Caco-2 (cell line): ENCODE data around the gene AIFM1. TPM values are rescaled to one million over a fixed set of nuclear protein-coding genes. Genes with fewer than 3 reads are reported as not detected.

Experiments
- BruUV-seq: library from RNA; stranded (reverse); fragments of 400-500 nt; replicated peaks from 2 replicates; lab custom pipeline; 2021; lab: Mats Ljungman, UMichigan
- CTCF ChIA-PET: fragments of 300-600 bp; sonication (Branson Sonifier 250); formaldehyde crosslinking; loops from one replicate; lab custom pipeline; 2022; ENCODE audit warnings: antibody characterized with exemption; lab: Charles Lee
- POLR2A ChIA-PET: fragments of 300-600 bp; sonication (Branson Sonifier 250); formaldehyde crosslinking; loops from one replicate; lab custom pipeline; 2022; ENCODE audit warnings: antibody characterized with exemption; lab: Charles Lee
- DNase-seq, 2 experiments: peaks; one replicate each; pipeline versions ENCODE4 v3.0.0 to v3.0.0-alpha.2; 2020 to 2022
- H3K27me3 ChIP-seq: replicated peaks from 2 replicates; pipeline ENCODE4 v1.6.0; 2011; ENCODE audit warnings: low read length; ENCODE audit not compliant: control insufficient read depth, insufficient read depth
- H3K36me3 ChIP-seq: 2 replicates; pipeline ENCODE4 v1.5.1; 2011; ENCODE audit warnings: low read length; ENCODE audit not compliant: control insufficient read depth, insufficient read depth
- H3K4me1 ChIP-seq: fragments of 250-450 bp; sonication (Bioruptor Pico); 2 replicates; pipeline ENCODE4 v1.5.1; 2020; ENCODE audit warnings: mild to moderate bottlenecking
- H3K4me3 ChIP-seq: 2 replicates; pipeline ENCODE4 v1.5.1; 2011; ENCODE audit warnings: low read depth, mild to moderate bottlenecking, control low read depth, low read length
- H3K9me3 ChIP-seq: fragments of 250-450 bp; sonication (Bioruptor Pico); 2 replicates; pipeline ENCODE4 v1.5.1; 2020; ENCODE audit warnings: mild to moderate bottlenecking, moderate library complexity
- H3K27ac Mint-ChIP-seq: one replicate; pipeline ENCODE4 v1.8.0; 2022; ENCODE audit warnings: mixed read lengths; ENCODE audit not compliant: unreplicated experiment
- H3K27me3 Mint-ChIP-seq: one replicate; pipeline ENCODE4 v1.8.0; 2022; ENCODE audit warnings: mixed read lengths; ENCODE audit not compliant: insufficient read depth, unreplicated experiment
- H3K36me3 Mint-ChIP-seq: one replicate; pipeline ENCODE4 v1.8.0; 2022; ENCODE audit warnings: mild to moderate bottlenecking, mixed read lengths; ENCODE audit not compliant: insufficient read depth, unreplicated experiment
- H3K4me1 Mint-ChIP-seq: one replicate; pipeline ENCODE4 v1.8.0; 2022; ENCODE audit warnings: low read depth, mixed read lengths; ENCODE audit not compliant: unreplicated experiment
- H3K4me3 Mint-ChIP-seq: one replicate; pipeline ENCODE4 v1.8.0; 2022; ENCODE audit warnings: mild to moderate bottlenecking, moderate library complexity, mixed read lengths; ENCODE audit not compliant: unreplicated experiment
- H3K9me3 Mint-ChIP-seq: one replicate; pipeline ENCODE4 v1.8.0; 2022; ENCODE audit warnings: mixed read lengths; ENCODE audit not compliant: unreplicated experiment
- intact Hi-C: fragments of 100-400 bp; cut with micrococcal nuclease; formaldehyde crosslinking; loops from one replicate; pipeline ENCODE4 v1.10.0; 2022; ENCODE audit not compliant: unreplicated experiment
- total RNA-seq: library from RNA; stranded (reverse); gene quantifications from 2 replicates; pipeline ENCODE4 v1.2.3, GENCODE V29; 2022
- TF ChIP-seq, protein P1 (sequence below), 2 experiments: fragments of 200-600 bp in 1 of 2; IDR thresholded peaks; 1 replicate in 1 of 2; 2 replicates in 1 of 2; pipeline versions ENCODE4 v1.5.1 to v1.8.0; 2011 to 2022; ENCODE audit warnings: antibody characterized with exemption in 1 of 2, control low read depth in 1 of 2, inconsistent platforms in 1 of 2, low read depth in 1 of 2, low read length in 1 of 2, mild to moderate bottlenecking in 1 of 2, moderate library complexity in 1 of 2; ENCODE audit not compliant: insufficient read depth in 1 of 2, severe bottlenecking in 1 of 2, unreplicated experiment in 1 of 2

Gene AIFM1
- total RNA-seq, 1 experiment from 2014 or later: 53.0 TPM

DNA sequence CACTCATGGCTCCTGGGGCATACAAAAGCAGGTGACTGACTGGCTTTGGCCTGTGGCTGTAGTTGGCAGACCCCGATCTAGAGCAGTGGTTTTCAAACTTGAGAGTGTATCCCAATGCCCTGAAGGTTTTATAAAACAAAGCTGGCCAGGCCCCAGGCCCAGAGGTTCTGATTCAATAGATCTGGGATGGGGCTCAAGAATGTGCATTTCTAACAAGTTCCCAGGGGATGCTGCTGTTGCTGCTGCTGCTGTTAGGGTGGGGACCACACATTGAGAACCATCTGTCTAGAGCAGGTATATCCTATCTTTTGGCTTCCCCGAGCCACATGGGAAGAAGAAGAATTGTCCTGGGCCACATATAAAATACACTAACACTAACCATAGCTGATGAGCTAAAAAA, 7.3 kb downstream of the AIFM1 start:
- intact Hi-C loops: no loop called here
- DNase-seq: no peak
- H3K4me1 Mint-ChIP-seq: no peaks in the 10 kb centered on the region
- TF ChIP-seq, protein P1, sequence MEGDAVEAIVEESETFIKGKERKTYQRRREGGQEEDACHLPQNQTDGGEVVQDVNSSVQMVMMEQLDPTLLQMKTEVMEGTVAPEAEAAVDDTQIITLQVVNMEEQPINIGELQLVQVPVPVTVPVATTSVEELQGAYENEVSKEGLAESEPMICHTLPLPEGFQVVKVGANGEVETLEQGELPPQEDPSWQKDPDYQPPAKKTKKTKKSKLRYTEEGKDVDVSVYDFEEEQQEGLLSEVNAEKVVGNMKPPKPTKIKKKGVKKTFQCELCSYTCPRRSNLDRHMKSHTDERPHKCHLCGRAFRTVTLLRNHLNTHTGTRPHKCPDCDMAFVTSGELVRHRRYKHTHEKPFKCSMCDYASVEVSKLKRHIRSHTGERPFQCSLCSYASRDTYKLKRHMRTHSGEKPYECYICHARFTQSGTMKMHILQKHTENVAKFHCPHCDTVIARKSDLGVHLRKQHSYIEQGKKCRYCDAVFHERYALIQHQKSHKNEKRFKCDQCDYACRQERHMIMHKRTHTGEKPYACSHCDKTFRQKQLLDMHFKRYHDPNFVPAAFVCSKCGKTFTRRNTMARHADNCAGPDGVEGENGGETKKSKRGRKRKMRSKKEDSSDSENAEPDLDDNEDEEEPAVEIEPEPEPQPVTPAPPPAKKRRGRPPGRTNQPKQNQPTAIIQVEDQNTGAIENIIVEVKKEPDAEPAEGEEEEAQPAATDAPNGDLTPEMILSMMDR (IDR thresholded peaks at IDR 0.05; ENCODE audit: insufficient read depth in 1 of 2, low read depth in 1 of 2, low read length in 1 of 2, severe bottlenecking in 1 of 2, unreplicated experiment in 1 of 2): no peak
- no peaks in the 10 kb centered on the region for H3K4me1 ChIP-seq
- H3K27me3 ChIP-seq: no peaks in the 10 kb centered on the region
- no peak overlapping the region for H3K27ac Mint-ChIP-seq
- H3K36me3 Mint-ChIP-seq: peaks cover 10% of the 10 kb centered on the region
- H3K4me3 Mint-ChIP-seq: no peak overlapping the region
- no peak overlapping the region for H3K4me3 ChIP-seq
- H3K36me3 ChIP-seq: no peaks in the 10 kb centered on the region
- no peaks in the 10 kb centered on the region for H3K27me3 Mint-ChIP-seq
- H3K9me3 Mint-ChIP-seq: no peaks in the 10 kb centered on the region
- POLR2A ChIA-PET: no interaction called here
- H3K9me3 ChIP-seq: no peaks in the 10 kb centered on the region
- CTCF ChIA-PET: no interaction called here
- no TSS peak for BruUV-seq

DNA sequence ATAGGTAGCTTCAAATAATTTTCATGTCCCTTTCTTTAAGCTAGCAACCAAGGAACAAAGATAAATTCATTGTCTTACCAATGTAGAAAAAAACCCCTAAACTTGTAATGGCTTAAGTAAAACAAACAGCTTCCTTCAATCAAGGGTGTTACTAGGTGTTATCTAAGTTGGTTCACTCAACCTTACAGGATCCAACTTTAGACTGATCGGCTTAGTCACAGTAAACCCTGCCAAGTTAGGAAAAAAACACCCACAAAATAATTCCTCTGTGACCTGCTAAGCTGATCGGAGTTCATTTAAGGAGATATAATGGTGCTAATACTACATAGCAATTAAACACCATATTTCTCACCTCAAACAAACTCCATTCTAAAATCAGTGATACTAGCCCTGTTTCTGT, 10.1 kb downstream of the AIFM1 start:
- Histone ChIP-seq H3K4me3 (no peak overlapping the region), H3K36me3 (no peaks in the 10 kb centered on the region), H3K4me1 (no peaks in the 10 kb centered on the region), H3K27me3 (no peaks in the 10 kb centered on the region), H3K9me3 (no peaks in the 10 kb centered on the region)
- no TSS peak for BruUV-seq
- Mint-ChIP-seq H3K4me3 (no peak overlapping the region), H3K27me3 (no peaks in the 10 kb centered on the region), H3K27ac (no peak overlapping the region), H3K9me3 (no peaks in the 10 kb centered on the region), H3K36me3 (no peaks in the 10 kb centered on the region), H3K4me1 (no peaks in the 10 kb centered on the region)
- DNase-seq: no peak
- TF ChIP-seq, protein P1 (IDR thresholded peaks at IDR 0.05; ENCODE audit: insufficient read depth in 1 of 2, low read depth in 1 of 2, low read length in 1 of 2, severe bottlenecking in 1 of 2, unreplicated experiment in 1 of 2): no peak
- POLR2A ChIA-PET: no interaction called here
- CTCF ChIA-PET: no interaction called here
- intact Hi-C loops: no loop called here

DNA sequence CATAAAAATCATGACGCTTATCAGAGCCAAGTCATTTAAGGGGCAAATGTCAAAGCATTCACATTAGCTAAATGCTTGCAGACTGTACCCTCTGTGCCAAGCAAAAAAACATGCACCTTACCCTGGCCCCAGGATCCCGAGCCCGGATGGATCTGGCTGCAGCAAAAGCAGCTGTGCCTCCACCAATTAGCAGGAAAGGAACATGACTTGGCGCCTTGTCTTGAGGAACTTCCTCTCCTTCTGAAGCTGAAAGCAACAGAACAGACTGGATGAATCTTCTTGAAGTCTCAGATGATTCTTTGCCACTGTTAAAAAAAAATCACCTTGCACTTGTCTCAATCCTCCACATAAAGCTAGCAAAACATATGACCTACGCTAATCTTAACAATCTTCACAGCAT, 18.0 kb downstream of the AIFM1 start:
- Mint-ChIP-seq H3K36me3 (peaks cover 22% of the 10 kb centered on the region), H3K9me3 (no peaks in the 10 kb centered on the region), H3K4me1 (no peaks in the 10 kb centered on the region), H3K27ac (no peak overlapping the region), H3K4me3 (no peak overlapping the region), H3K27me3 (no peaks in the 10 kb centered on the region)
- no peak for DNase-seq
- H3K4me3 ChIP-seq: no peak overlapping the region
- CTCF ChIA-PET: no interaction called here
- H3K4me1 ChIP-seq: no peaks in the 10 kb centered on the region
- no peaks in the 10 kb centered on the region for H3K27me3 ChIP-seq
- TF ChIP-seq, protein P1 (IDR thresholded peaks at IDR 0.05; ENCODE audit: insufficient read depth in 1 of 2, low read depth in 1 of 2, low read length in 1 of 2, severe bottlenecking in 1 of 2, unreplicated experiment in 1 of 2): no peak
- BruUV-seq: no TSS peak
- intact Hi-C loops: no loop called here
- no peaks in the 10 kb centered on the region for H3K9me3 ChIP-seq
- no peaks in the 10 kb centered on the region; the same call in 1 of the 2 replicates for H3K36me3 ChIP-seq
- POLR2A ChIA-PET: no interaction called here
